ENCODE measurements around the gene MRTFB. TPM values are rescaled to one million over a fixed set of nuclear protein-coding genes. Genes with fewer than 3 reads are reported as not detected.

Gene MRTFB
- total RNA-seq, 1 donor from 2014 or later: 89.4 TPM

DNA sequence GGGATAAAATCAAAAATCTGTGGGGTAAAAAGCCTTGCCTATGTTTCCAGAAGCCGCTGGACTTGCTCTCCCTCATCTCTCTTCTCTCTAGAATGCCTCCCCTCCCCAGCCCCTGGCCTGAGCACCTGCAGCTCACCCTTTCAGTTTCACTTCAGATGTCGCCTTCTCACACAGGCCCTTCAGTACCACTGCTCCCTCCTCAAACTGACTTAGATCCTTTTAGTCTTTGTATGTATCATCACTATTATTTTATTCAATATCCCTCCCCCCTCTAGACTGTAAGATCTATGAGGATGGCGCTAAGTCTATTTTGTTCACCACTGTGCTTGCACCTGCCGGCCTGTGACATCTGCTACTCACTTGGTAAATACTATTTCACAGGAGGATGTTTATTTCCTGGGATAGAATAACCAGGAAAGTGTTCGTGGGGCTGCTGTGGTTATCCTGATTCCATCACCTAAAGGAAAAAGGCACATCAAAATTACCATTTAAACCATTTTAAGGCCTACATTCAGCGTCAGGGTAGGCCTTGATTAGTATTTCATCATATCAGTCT lies 122.3 kb downstream of the MRTFB start:
- H3K27ac ChIP-seq: no peak overlapping the region
- intact Hi-C loops (cut with DNase I): no loop called here
- no peak overlapping the region for H3K4me3 ChIP-seq

DNA sequence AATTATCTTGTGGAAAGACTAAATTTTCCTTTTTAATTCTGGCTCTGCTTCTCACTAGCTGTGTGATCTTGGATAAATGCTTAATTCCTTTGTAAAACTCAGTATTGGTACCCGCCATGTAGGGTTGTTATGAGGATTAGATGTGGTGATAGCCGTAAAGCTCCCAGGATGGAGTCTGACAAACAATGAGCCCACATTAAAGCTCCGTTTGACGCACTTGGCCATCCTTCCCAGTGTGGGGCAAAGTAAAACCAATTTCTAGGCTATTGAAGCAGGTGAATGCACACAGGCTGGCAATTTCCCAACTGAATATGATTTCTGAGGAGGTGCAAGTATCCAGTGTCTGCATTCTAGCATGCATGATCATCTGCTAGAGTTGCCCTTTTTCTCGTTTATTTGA lies 123.6 kb downstream of the MRTFB start:
- Histone ChIP-seq H3K4me1 (no peaks in the 10 kb centered on the region), H3K4me3 (no peak overlapping the region), H3K9me3 (no peaks in the 10 kb centered on the region), H3K27ac (no peak overlapping the region), H3K36me3 (no peaks in the 10 kb centered on the region), H3K27me3 (no peaks in the 10 kb centered on the region)
- intact Hi-C loops (cut with DNase I): no loop called here
- TF ChIP-seq, protein P1, sequence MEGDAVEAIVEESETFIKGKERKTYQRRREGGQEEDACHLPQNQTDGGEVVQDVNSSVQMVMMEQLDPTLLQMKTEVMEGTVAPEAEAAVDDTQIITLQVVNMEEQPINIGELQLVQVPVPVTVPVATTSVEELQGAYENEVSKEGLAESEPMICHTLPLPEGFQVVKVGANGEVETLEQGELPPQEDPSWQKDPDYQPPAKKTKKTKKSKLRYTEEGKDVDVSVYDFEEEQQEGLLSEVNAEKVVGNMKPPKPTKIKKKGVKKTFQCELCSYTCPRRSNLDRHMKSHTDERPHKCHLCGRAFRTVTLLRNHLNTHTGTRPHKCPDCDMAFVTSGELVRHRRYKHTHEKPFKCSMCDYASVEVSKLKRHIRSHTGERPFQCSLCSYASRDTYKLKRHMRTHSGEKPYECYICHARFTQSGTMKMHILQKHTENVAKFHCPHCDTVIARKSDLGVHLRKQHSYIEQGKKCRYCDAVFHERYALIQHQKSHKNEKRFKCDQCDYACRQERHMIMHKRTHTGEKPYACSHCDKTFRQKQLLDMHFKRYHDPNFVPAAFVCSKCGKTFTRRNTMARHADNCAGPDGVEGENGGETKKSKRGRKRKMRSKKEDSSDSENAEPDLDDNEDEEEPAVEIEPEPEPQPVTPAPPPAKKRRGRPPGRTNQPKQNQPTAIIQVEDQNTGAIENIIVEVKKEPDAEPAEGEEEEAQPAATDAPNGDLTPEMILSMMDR (IDR thresholded peaks at IDR 0.05): no peak
- no peak for DNase-seq (ENCODE audit: low spot score in 2 of 2)

More for the DNA sequence above, 122.3 kb downstream of the MRTFB start:
- TF ChIP-seq, protein P1 (IDR thresholded peaks at IDR 0.05): no peak
- Histone ChIP-seq H3K27me3 (no peaks in the 10 kb centered on the region), H3K36me3 (no peaks in the 10 kb centered on the region), H3K9me3 (no peaks in the 10 kb centered on the region), H3K4me1 (no peaks in the 10 kb centered on the region)
- no peak for DNase-seq (ENCODE audit: low spot score in 2 of 2)

DNA sequence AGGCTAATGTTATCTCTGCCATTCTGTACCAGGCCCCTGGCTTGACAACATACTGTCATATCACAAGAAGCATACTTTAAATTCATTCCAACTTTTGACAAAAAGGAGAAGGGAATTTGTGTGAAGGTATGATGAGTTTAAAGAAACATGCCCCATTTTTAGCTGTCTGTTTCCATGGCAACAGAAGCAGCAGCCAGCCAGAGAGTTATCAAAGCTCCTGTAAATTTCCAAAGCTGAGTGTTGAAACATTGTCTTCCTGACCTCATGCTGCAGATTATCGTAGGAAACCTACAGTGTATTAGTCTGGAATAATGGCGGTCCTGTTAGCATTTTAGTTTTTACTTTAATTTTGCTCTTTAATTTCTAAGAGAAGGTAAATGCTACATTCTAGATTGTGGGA lies 124.9 kb downstream of the MRTFB start:
- no peak for DNase-seq (ENCODE audit: low spot score in 2 of 2)
- intact Hi-C loops (cut with DNase I): no loop called here
- TF ChIP-seq, protein P1 (IDR thresholded peaks at IDR 0.05): no peak
- Histone ChIP-seq H3K27me3 (no peaks in the 10 kb centered on the region), H3K27ac (no peak overlapping the region), H3K36me3 (no peaks in the 10 kb centered on the region), H3K4me3 (no peak overlapping the region), H3K4me1 (no peaks in the 10 kb centered on the region), H3K9me3 (no peaks in the 10 kb centered on the region)

DNA sequence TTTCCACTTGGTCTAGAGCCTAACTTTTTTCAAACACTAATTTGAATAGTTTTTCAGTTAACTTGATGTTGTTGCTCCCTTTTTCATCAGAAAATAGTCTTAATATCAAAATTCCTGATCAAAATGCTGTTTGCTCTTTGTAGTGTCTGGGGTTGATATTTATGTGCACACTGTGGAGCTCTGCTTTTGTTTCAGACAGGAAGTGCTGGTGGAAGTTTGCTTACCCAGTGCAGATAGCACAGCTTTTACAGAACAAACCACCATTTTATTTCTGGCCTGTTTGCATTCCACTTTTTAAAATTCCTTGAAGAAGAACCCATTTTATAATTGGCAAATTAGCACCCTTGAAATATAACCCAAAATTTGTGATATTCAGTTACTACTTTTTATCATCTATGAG lies 125.4 kb downstream of the MRTFB start:
- TF ChIP-seq, protein P1 (IDR thresholded peaks at IDR 0.05): no peak
- intact Hi-C loops (cut with DNase I): no loop called here
- no peak overlapping the region for H3K27ac ChIP-seq

DNA sequence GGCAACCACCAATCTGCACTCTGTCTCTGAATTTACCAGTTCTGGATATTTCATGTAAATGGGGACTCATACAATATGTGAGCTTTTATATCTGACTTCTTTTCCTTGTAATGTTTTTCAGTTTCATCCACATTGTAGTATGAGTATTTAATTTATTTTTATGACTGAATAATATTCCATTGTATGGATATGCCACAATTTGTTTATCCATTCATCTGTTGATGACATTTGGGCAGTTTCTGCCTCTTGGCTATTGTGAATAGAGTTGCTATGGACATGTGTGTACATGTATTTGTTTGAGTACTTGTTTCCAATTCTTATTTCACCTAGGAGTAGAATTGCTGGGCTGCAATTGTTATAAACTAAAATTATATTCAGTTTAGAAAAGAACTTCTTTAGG lies 126.9 kb downstream of the MRTFB start:
- Histone ChIP-seq H3K9me3 (no peaks in the 10 kb centered on the region), H3K27me3 (no peaks in the 10 kb centered on the region), H3K27ac (no peak overlapping the region), H3K4me1 (peaks cover 0 to 4% of the 10 kb centered on the region in 2 donors), H3K4me3 (no peak overlapping the region), H3K36me3 (no peaks in the 10 kb centered on the region)
- DNase-seq (ENCODE audit: low spot score in 2 of 2): no peak
- intact Hi-C loops (cut with DNase I): no loop called here
- TF ChIP-seq, protein P1 (IDR thresholded peaks at IDR 0.05): no peak

More for the DNA sequence above, 125.4 kb downstream of the MRTFB start:
- H3K4me1 ChIP-seq: no peaks in the 10 kb centered on the region
- no peaks in the 10 kb centered on the region for H3K27me3 ChIP-seq
- DNase-seq (ENCODE audit: low spot score in 2 of 2): no peak
- H3K36me3 ChIP-seq: no peaks in the 10 kb centered on the region
- no peaks in the 10 kb centered on the region for H3K9me3 ChIP-seq
- H3K4me3 ChIP-seq: no peak overlapping the region

DNA sequence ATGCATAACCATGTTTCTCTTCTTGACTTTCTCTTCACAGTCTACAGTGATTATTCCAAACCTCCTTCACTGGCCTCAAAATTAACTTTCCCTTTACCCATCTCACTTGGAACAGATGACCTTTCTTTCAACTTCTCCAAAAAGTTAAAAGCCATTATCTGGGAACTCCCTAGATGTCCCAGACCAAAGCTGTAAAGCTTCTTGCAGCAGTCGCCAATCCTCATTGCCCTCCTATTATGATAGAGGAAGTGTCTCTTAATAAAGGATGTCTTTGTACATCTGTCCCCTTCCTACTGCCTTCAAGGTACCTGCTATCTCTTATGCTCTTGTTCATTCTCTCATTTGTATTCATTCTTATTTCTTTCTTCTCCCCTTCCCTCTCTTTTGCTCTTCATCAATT lies 127.5 kb downstream of the MRTFB start:
- TF ChIP-seq, protein P1 (IDR thresholded peaks at IDR 0.05): no peak
- DNase-seq (ENCODE audit: low spot score in 2 of 2): no peak

More for the DNA sequence above, 127.5 kb downstream of the MRTFB start:
- Histone ChIP-seq H3K9me3 (no peaks in the 10 kb centered on the region), H3K27me3 (no peaks in the 10 kb centered on the region), H3K4me3 (no peak overlapping the region), H3K4me1 (peaks cover 0 to 5% of the 10 kb centered on the region in 2 donors), H3K27ac (no peak overlapping the region), H3K36me3 (no peaks in the 10 kb centered on the region)
- intact Hi-C loops (cut with DNase I): no loop called here

Measured in ascending aorta (tissue), 2 donors.